NT2/D1 (cell line): ENCODE measurements around the gene GLIS1.

Experiments used
- YY1 ChIP-seq: IDR thresholded peaks from 2 replicates; pipeline ENCODE4 v1.6.1; 2011; ENCODE audit not compliant: insufficient read length, insufficient read depth
- ZNF274 ChIP-seq: IDR thresholded peaks from 2 replicates; pipeline ENCODE4 v1.6.1; 2011; ENCODE audit warnings: mild to moderate bottlenecking, low read depth, low read length

DNA sequence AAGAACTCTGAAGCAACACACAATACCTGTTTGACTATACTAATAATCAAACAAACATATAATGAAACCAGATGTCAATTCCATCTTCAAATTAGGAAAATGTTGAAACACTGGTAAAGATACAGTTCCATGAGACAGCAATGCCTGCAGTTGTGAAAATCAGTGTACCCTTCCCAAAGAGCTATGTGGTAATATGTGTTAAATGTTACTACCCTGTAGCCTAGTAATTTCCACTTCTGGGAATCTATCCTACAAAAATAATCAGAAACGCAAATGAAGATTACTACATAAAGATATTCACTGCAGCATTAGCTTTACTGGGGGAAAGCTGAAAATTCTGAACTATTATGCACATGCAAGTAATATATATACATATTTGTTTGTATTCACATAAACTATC is 16.9 kb downstream of the GLIS1 start:
- TF ChIP-seq YY1 (no peak), ZNF274 (no peak)
